PC-3 (cell line): ENCODE data around the gene AFF1. TPM values are rescaled to one million over a fixed set of nuclear protein-coding genes. Genes with fewer than 3 reads are reported as not detected.

Source experiments
- ATAC-seq: fragments of 200-7000 bp; cut with Tn5 transposase; 2 replicates; pipeline ENCODE4 v1.9.1; 2020; ENCODE audit warnings: mild to moderate bottlenecking, moderate library complexity
- BruUV-seq: library from RNA; stranded (reverse); fragments of 400-500 nt; replicated peaks from 2 replicates; lab custom pipeline; 2021; lab: Mats Ljungman, UMichigan
- CTCF ChIA-PET: fragments of 300-600 bp; sonication (Branson Sonifier 250); formaldehyde crosslinking; loops from one replicate; lab custom pipeline; 2022; ENCODE audit warnings: antibody characterized with exemption; lab: Charles Lee
- POLR2A ChIA-PET: fragments of 300-600 bp; sonication (Branson Sonifier 250); formaldehyde crosslinking; loops from one replicate; lab custom pipeline; 2022; ENCODE audit warnings: antibody characterized with exemption; ENCODE audit not compliant: unreplicated experiment; lab: Charles Lee
- DNase-seq: peaks from one replicate; pipeline ENCODE4 v3.0.0-alpha.2; 2015
- H2AFZ ChIP-seq: fragments of 300-600 bp; sonication (generic); 2 replicates; pipeline ENCODE4 v1.6.0; 2016; ENCODE audit warnings: antibody characterized with exemption, low read length
- H3F3A ChIP-seq: fragments of 300-600 bp; sonication (generic); one replicate; pipeline ENCODE4 v1.6.0; 2017; ENCODE audit warnings: antibody characterized with exemption, low read length, control low read depth, mild to moderate bottlenecking; ENCODE audit not compliant: unreplicated experiment
- H3K27ac ChIP-seq: fragments of 300-600 bp; sonication (generic); 2 replicates; pipeline ENCODE4 v1.5.1; 2016; ENCODE audit warnings: mild to moderate bottlenecking, low read length
- H3K27me3 ChIP-seq: fragments of 300-600 bp; sonication (generic); 2 replicates; pipeline ENCODE4 v1.6.1; 2016; ENCODE audit warnings: low read length, mixed read lengths
- H3K36me3 ChIP-seq: fragments of 300-600 bp; sonication (generic); 2 replicates; pipeline ENCODE4 v1.6.1; 2016; ENCODE audit warnings: low read depth, mixed run types, low read length, mixed read lengths
- H3K4me1 ChIP-seq: fragments of 300-600 bp; sonication (generic); 2 replicates; pipeline ENCODE4 v1.5.1; 2016; ENCODE audit warnings: low read length; ENCODE audit not compliant: insufficient read depth
- H3K4me2 ChIP-seq: fragments of 300-600 bp; sonication (generic); 2 replicates; pipeline ENCODE4 v1.6.0; 2016; ENCODE audit warnings: low read length
- H3K4me3 ChIP-seq: fragments of 300-600 bp; sonication (generic); 2 replicates; pipeline ENCODE4 v1.5.1; 2016; ENCODE audit warnings: mild to moderate bottlenecking, low read length, mixed read lengths
- H3K79me2 ChIP-seq: fragments of 300-600 bp; sonication (generic); 2 replicates; pipeline ENCODE4 v1.6.1; 2017; ENCODE audit warnings: low read length, mixed read lengths
- H3K9ac ChIP-seq: fragments of 300-600 bp; sonication (generic); 2 replicates; pipeline ENCODE4 v1.6.0; 2016; ENCODE audit warnings: mild to moderate bottlenecking, low read length
- H3K9me2 ChIP-seq: fragments of 300-600 bp; sonication (generic); replicated peaks from 2 replicates; pipeline ENCODE4 v1.6.1; 2016; ENCODE audit warnings: mixed run types, low read length, mixed read lengths
- H3K9me3 ChIP-seq: fragments of 300-600 bp; sonication (generic); 2 replicates; pipeline ENCODE4 v1.6.1; 2016; ENCODE audit warnings: low read length, mixed read lengths
- H4K20me1 ChIP-seq: fragments of 300-600 bp; sonication (generic); 2 replicates; pipeline ENCODE4 v1.6.1; 2016; ENCODE audit warnings: low read length, mixed read lengths
- EZH2 ChIP-seq: fragments of 300-600 bp; sonication (generic); IDR thresholded peaks from one replicate; pipeline ENCODE4 v1.6.1; 2017; ENCODE audit warnings: antibody characterized with exemption, mild to moderate bottlenecking, low read length; ENCODE audit not compliant: unreplicated experiment
- EZH2phosphoT487 ChIP-seq: fragments of 300-600 bp; sonication (generic); IDR thresholded peaks from 2 replicates; pipeline ENCODE4 v1.6.1; 2018; ENCODE audit warnings: mild to moderate bottlenecking, antibody characterized with exemption, low read length, borderline replicate concordance
- intact Hi-C: fragments of 100-400 bp; cut with micrococcal nuclease; formaldehyde crosslinking; loops from 2 replicates; pipeline ENCODE4 v1.9.0; 2023
- total RNA-seq: library from RNA; depleted of rRNA; stranded (reverse); fragments of >200 nt; gene quantifications from 2 replicates; pipeline ENCODE4 v1.2.3, GENCODE V29; 2014
- TF ChIP-seq, protein P1 (sequence below): fragments of 300-600 bp; sonication (generic); conservative IDR thresholded peaks from 2 replicates; pipeline ENCODE4 v1.5.1; 2017; ENCODE audit warnings: antibody characterized with exemption, low read depth, mild to moderate bottlenecking, low read length

AFF1 gene
- total RNA-seq, 1 experiment from 2014 or later: 8.1 TPM

DNA sequence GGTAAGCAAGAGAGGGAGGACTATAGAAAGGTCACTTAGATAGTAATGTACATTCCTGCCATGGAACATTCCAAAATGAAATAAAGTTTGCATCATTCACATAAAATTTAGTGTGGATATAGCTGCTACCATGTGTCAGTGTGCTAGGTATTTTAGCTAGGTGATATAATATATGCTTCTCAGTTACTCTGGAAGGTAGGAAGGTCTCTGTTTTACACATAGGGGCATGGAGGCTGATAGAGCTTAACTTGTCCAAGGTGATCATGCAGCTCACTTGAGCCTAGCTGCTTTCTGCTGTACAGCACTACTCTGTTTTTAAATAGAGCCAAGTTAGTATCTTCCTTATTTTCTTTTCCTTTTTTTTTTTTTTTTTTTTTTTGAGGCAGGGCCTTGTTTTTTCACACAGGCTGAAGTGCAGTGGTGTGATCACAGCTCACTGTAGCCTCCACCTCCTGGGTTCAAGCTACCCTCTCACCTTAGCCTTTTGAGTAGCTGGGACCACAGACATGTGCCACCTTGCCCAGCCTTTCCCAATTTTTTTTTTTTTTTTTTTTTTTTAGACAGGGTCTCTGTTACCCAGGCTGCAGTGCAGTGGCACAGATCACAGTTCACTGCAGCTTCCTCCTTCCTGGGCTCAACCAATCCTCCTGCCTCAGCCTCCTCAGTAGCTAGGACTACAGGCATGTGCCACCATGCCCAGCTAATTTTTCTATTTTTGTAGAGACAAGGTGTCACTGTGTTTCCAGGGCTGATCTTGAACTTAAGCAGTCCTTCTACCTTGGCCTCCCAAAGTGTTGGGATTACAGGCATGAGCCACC lies 10.4 kb downstream of the AFF1 start:
- peaks cover 14% of the 10 kb centered on the region for H3K4me1 ChIP-seq
- intact Hi-C loops: no loop called here
- H2AFZ ChIP-seq: no peak overlapping the region
- no TSS peak for BruUV-seq
- POLR2A ChIA-PET: interaction anchor here (0.5 kb wide), 1 partner anchor 61 kb away, joined by 3 read pairs; no protein-coding TSS in a partner anchor
- no peak overlapping the region for H3K9ac ChIP-seq
- no peaks in the 10 kb centered on the region for H3K9me2 ChIP-seq
- DNase-seq: no peak
- no peak overlapping the region for H3K4me2 ChIP-seq
- H3K9me3 ChIP-seq: no peaks in the 10 kb centered on the region
- CTCF ChIA-PET: interaction anchor here (0.6 kb wide), 1 partner anchor 16 kb away, joined by 3 read pairs; no protein-coding TSS in a partner anchor
- no peaks in the 10 kb centered on the region for H3K36me3 ChIP-seq
- ATAC-seq: no peak
- H4K20me1 ChIP-seq: no peaks in the 10 kb centered on the region
- H3F3A ChIP-seq: no peaks in the 10 kb centered on the region
- TF ChIP-seq EZH2phosphoT487: no peak
- TF ChIP-seq EZH2: no peak
- TF ChIP-seq, protein P1, sequence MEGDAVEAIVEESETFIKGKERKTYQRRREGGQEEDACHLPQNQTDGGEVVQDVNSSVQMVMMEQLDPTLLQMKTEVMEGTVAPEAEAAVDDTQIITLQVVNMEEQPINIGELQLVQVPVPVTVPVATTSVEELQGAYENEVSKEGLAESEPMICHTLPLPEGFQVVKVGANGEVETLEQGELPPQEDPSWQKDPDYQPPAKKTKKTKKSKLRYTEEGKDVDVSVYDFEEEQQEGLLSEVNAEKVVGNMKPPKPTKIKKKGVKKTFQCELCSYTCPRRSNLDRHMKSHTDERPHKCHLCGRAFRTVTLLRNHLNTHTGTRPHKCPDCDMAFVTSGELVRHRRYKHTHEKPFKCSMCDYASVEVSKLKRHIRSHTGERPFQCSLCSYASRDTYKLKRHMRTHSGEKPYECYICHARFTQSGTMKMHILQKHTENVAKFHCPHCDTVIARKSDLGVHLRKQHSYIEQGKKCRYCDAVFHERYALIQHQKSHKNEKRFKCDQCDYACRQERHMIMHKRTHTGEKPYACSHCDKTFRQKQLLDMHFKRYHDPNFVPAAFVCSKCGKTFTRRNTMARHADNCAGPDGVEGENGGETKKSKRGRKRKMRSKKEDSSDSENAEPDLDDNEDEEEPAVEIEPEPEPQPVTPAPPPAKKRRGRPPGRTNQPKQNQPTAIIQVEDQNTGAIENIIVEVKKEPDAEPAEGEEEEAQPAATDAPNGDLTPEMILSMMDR: no peak
- H3K27ac ChIP-seq: no peak overlapping the region
- H3K27me3 ChIP-seq: no peaks in the 10 kb centered on the region
- no peak overlapping the region for H3K4me3 ChIP-seq
- peaks cover 29% of the 10 kb centered on the region for H3K79me2 ChIP-seq

DNA sequence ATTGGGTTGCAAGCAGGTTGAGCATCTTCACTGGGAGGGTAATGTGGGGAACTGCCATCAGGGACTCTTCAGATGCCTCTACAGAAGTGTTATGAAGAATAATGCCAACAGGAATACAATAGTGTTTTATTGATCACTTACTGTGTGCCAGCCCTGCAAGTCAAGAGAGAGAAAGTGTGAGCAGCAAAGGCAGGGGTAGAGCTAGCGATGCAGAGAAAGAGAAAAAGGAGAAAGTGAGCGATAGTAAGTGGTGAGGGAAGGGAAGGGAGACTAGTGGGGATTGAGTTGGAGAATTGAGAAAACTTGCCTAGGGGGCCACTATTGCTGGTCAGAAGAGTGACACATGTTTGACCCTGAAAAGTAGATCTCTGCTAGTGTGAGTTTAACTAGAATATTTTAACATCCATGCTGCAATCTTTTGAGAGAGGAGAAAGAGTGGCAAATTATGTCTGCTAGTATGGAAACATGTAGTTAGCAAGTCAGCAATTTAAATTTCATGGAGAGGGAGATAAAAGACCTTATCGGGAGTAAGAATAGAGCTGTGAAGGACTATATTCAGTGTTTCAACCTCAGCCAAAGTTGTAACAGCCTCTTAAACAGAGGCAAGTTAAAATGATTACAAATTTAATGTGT lies 12.2 kb downstream of the AFF1 start:
- Histone ChIP-seq H3K9ac (no peak overlapping the region), H3F3A (no peaks in the 10 kb centered on the region), H3K27me3 (no peaks in the 10 kb centered on the region), H3K4me1 (peaks cover 11% of the 10 kb centered on the region), H3K9me3 (no peaks in the 10 kb centered on the region), H3K9me2 (no peaks in the 10 kb centered on the region), H3K4me2 (no peak overlapping the region), H3K36me3 (no peaks in the 10 kb centered on the region), H2AFZ (no peak overlapping the region), H3K27ac (no peak overlapping the region), H3K79me2 (peaks cover 18% of the 10 kb centered on the region), H4K20me1 (no peaks in the 10 kb centered on the region), H3K4me3 (no peak overlapping the region)
- ATAC-seq: no peak
- no peak for DNase-seq
- intact Hi-C loops: no loop called here
- ChIA-PET CTCF (no interaction called here), POLR2A (interaction anchor here (0.6 kb wide), 1 partner anchor 60 kb away, joined by 3 read pairs; no protein-coding TSS in a partner anchor)
- no peak for TF ChIP-seq EZH2phosphoT487
- no peak for TF ChIP-seq EZH2
- TF ChIP-seq, protein P1: no peak
- BruUV-seq: no TSS peak
